Liver (tissue), 9 donors: ENCODE results near the gene NDUFS2. TPM values are rescaled to one million over a fixed set of nuclear protein-coding genes. Genes with fewer than 3 reads are reported as not detected.

Source experiments
- DNase-seq: peaks from one replicate; pipeline ENCODE4 v3.0.0-alpha.2; 2017; ENCODE audit warnings: low spot score
- H3K27ac ChIP-seq, 2 donors: one replicate each; pipeline ENCODE4 v1.7.0; 2013; ENCODE audit warnings: inconsistent platforms in 2 of 2, low read length in 2 of 2, control low read depth in 1 of 2, low read depth in 1 of 2, mild to moderate bottlenecking in 1 of 2
- H3K27me3 ChIP-seq, 4 donors: one replicate each; pipeline versions ENCODE4 v1.6.1 to v1.7.0; 2013; ENCODE audit warnings: low read length in 3 of 4, inconsistent platforms in 1 of 4, mild to moderate bottlenecking in 1 of 4, moderate library complexity in 1 of 4; ENCODE audit not compliant: control insufficient read depth in 4 of 4, insufficient read depth in 4 of 4
- H3K36me3 ChIP-seq, 4 donors: one replicate each; pipeline versions ENCODE4 v1.6.1 to v1.7.0; 2013; ENCODE audit warnings: low read length in 3 of 4, mild to moderate bottlenecking in 3 of 4, low read depth in 1 of 4, moderate library complexity in 1 of 4; ENCODE audit not compliant: control insufficient read depth in 4 of 4, insufficient read depth in 3 of 4
- H3K4me1 ChIP-seq, 4 donors: one replicate each; pipeline versions ENCODE4 v1.6.1 to v1.7.0; 2013; ENCODE audit warnings: low read length in 3 of 4, mild to moderate bottlenecking in 3 of 4, moderate library complexity in 1 of 4; ENCODE audit not compliant: control insufficient read depth in 4 of 4, insufficient read depth in 4 of 4
- H3K4me3 ChIP-seq, 3 donors: one replicate each; pipeline versions ENCODE4 v1.6.1 to v1.7.0; 2013; ENCODE audit warnings: low read length in 3 of 3, control low read depth in 1 of 3, low read depth in 1 of 3, mild to moderate bottlenecking in 1 of 3
- H3K9ac ChIP-seq, 2 donors: one replicate each; pipeline ENCODE4 v1.7.0; 2013; ENCODE audit warnings: low read length in 2 of 2, mild to moderate bottlenecking in 2 of 2, moderate library complexity in 2 of 2, control low read depth in 1 of 2, low read depth in 1 of 2
- H3K9me3 ChIP-seq, 4 donors: one replicate each; pipeline versions ENCODE4 v1.6.1 to v1.7.0; 2013; ENCODE audit warnings: low read length in 3 of 4; ENCODE audit not compliant: control insufficient read depth in 4 of 4
- ATF3 ChIP-seq: IDR thresholded peaks from 2 replicates; pipeline ENCODE4 v1.6.1; 2016; ENCODE audit warnings: antibody characterized with exemption
- CTCF ChIP-seq: fragments of 150-350 bp; IDR thresholded peaks from 2 replicates; pipeline ENCODE4 v1.5.1; 2017; ENCODE audit warnings: improper control_type of control experiment, low read depth, low read length; ENCODE audit not compliant: missing input control
- EGR1 ChIP-seq, 2 donors: IDR thresholded peaks; 2 replicates each; pipeline ENCODE4 v1.6.1; 2016 to 2018; ENCODE audit warnings: antibody characterized with exemption in 2 of 2, low read depth in 2 of 2
- FOXA1 ChIP-seq: IDR thresholded peaks from 2 replicates; pipeline ENCODE4 v1.6.1; 2016; ENCODE audit warnings: antibody characterized with exemption
- FOXA2 ChIP-seq: IDR thresholded peaks from 2 replicates; pipeline ENCODE4 v1.6.1; 2016; ENCODE audit warnings: antibody characterized with exemption
- GABPA ChIP-seq, 2 donors: IDR thresholded peaks in 1 of 2; conservative IDR thresholded peaks in 1 of 2; 2 replicates each; pipeline ENCODE4 v1.6.1; 2016; ENCODE audit warnings: antibody characterized with exemption in 2 of 2, mild to moderate bottlenecking in 1 of 2, moderate library complexity in 1 of 2
- HNF4A ChIP-seq, 2 donors: conservative IDR thresholded peaks; 2 replicates each; pipeline ENCODE4 v1.6.1; 2016; ENCODE audit warnings: antibody characterized with exemption in 2 of 2, mild to moderate bottlenecking in 2 of 2
- HNF4G ChIP-seq: IDR thresholded peaks from 2 replicates; pipeline ENCODE4 v1.6.1; 2016; ENCODE audit warnings: antibody characterized with exemption
- JUND ChIP-seq, 2 donors: IDR thresholded peaks; 2 replicates each; pipeline ENCODE4 v1.6.1; 2016; ENCODE audit warnings: antibody characterized with exemption in 2 of 2
- NR2F2 ChIP-seq: IDR thresholded peaks from 2 replicates; pipeline ENCODE4 v1.6.1; 2016; ENCODE audit warnings: antibody characterized with exemption
- RAD21 ChIP-seq, 2 donors: IDR thresholded peaks; 2 replicates each; pipeline ENCODE4 v1.6.1; 2016; ENCODE audit warnings: antibody characterized with exemption in 2 of 2, mild to moderate bottlenecking in 2 of 2
- SP1 ChIP-seq: IDR thresholded peaks from 2 replicates; pipeline ENCODE4 v1.6.1; 2018; ENCODE audit warnings: antibody characterized with exemption, mild to moderate bottlenecking
- TAF1 ChIP-seq: conservative IDR thresholded peaks from 2 replicates; pipeline ENCODE4 v1.6.1; 2016; ENCODE audit warnings: antibody characterized with exemption, mild to moderate bottlenecking
- YY1 ChIP-seq: IDR thresholded peaks from 2 replicates; pipeline ENCODE4 v1.6.1; 2016; ENCODE audit warnings: antibody characterized with exemption, mild to moderate bottlenecking
- WGBS: extraction: QIAGEN DNeasy Blood & Tissue Kit; methylation state at CpG from one replicate; pipeline ENCODE4 v1.1.7; 2013; 5-methylcytosine and 5-hydroxymethylcytosine counted together
- polyA plus RNA-seq, 2 donors: library from polyadenylated mRNA; stranded (reverse) in 1 of 2; unstranded in 1 of 2; fragments of 200-250 nt in 1 of 2; fragments of >200 nt in 1 of 2; fragmentation: Nextera tagmentation in 1 of 2; extraction: Ambion mirVana in 1 of 2; gene quantifications; one replicate each; pipeline versions ENCODE4 v1.2.1 to v1.2.3, GENCODE V29; 2013 to 2015
- total RNA-seq, 2 donors: library from RNA; depleted of rRNA; stranded (reverse); fragments of >200 nt; gene quantifications; one replicate each; pipeline ENCODE4 v1.2.3, GENCODE V29; 2014
- TF ChIP-seq, protein P1 (sequence below): IDR thresholded peaks from 2 replicates; pipeline ENCODE4 v1.6.1; 2016; ENCODE audit warnings: antibody characterized with exemption
- TF ChIP-seq, protein P2 (sequence below): IDR thresholded peaks from 2 replicates; pipeline ENCODE4 v1.6.1; 2016; ENCODE audit warnings: antibody characterized with exemption, mild to moderate bottlenecking
- donor health status: healthy.
- donor health status: healthy.
- donor health status: healthy.
- donor health status: healthy.
- donor health status: healthy.

The NDUFS2 gene
- total and polyA plus RNA-seq, 4 donors, result 93.3 to 167 (median 120) TPM

- no peaks in the 10 kb centered on the region for H3K27me3 ChIP-seq
- H3K9me3 ChIP-seq, result no peaks in the 10 kb centered on the region
- DNase-seq, result no peak
- H3K4me1 ChIP-seq, result peaks cover 9 to 42% (median 29%) of the 10 kb centered on the region in 4 donors
- TF ChIP-seq FOXA2 (no peak), ATF3 (no peak), HNF4A (conservative IDR thresholded peaks at IDR 0.05) (no peak), SP1 (no peak), CTCF (no peak), YY1 (no peak), RAD21 (IDR thresholded peaks at IDR 0.05) (no peak), JUND (IDR thresholded peaks at IDR 0.05) (no peak), GABPA (IDR thresholded peaks at IDR 0.05 in 1 of 2, conservative IDR thresholded peaks at IDR 0.05 in 1 of 2) (no peak), NR2F2 (no peak), TAF1 (no peak), FOXA1 (no peak), EGR1 (IDR thresholded peaks at IDR 0.05; ENCODE audit: low read depth in 2 of 2) (no peak)
- TF ChIP-seq, protein P1, sequence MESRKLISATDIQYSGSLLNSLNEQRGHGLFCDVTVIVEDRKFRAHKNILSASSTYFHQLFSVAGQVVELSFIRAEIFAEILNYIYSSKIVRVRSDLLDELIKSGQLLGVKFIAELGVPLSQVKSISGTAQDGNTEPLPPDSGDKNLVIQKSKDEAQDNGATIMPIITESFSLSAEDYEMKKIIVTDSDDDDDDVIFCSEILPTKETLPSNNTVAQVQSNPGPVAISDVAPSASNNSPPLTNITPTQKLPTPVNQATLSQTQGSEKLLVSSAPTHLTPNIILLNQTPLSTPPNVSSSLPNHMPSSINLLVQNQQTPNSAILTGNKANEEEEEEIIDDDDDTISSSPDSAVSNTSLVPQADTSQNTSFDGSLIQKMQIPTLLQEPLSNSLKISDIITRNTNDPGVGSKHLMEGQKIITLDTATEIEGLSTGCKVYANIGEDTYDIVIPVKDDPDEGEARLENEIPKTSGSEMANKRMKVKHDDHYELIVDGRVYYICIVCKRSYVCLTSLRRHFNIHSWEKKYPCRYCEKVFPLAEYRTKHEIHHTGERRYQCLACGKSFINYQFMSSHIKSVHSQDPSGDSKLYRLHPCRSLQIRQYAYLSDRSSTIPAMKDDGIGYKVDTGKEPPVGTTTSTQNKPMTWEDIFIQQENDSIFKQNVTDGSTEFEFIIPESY, result no peak
- TF ChIP-seq, protein P2, sequence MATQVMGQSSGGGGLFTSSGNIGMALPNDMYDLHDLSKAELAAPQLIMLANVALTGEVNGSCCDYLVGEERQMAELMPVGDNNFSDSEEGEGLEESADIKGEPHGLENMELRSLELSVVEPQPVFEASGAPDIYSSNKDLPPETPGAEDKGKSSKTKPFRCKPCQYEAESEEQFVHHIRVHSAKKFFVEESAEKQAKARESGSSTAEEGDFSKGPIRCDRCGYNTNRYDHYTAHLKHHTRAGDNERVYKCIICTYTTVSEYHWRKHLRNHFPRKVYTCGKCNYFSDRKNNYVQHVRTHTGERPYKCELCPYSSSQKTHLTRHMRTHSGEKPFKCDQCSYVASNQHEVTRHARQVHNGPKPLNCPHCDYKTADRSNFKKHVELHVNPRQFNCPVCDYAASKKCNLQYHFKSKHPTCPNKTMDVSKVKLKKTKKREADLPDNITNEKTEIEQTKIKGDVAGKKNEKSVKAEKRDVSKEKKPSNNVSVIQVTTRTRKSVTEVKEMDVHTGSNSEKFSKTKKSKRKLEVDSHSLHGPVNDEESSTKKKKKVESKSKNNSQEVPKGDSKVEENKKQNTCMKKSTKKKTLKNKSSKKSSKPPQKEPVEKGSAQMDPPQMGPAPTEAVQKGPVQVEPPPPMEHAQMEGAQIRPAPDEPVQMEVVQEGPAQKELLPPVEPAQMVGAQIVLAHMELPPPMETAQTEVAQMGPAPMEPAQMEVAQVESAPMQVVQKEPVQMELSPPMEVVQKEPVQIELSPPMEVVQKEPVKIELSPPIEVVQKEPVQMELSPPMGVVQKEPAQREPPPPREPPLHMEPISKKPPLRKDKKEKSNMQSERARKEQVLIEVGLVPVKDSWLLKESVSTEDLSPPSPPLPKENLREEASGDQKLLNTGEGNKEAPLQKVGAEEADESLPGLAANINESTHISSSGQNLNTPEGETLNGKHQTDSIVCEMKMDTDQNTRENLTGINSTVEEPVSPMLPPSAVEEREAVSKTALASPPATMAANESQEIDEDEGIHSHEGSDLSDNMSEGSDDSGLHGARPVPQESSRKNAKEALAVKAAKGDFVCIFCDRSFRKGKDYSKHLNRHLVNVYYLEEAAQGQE, result no peak
- peak overlapping the region; percentile 9 to 100 for H3K27ac ChIP-seq
- peaks cover 11 to 37% (median 36%) of the 10 kb centered on the region in 4 donors for H3K36me3 ChIP-seq
- H3K4me3 ChIP-seq, result no peak overlapping the region
- WGBS, result 91% methylated on average over 9 of the region's 9 CpGs
- H3K9ac ChIP-seq, result no peak overlapping the region
Measured at GRCh38 chr1:161214369-161214768, 12.2 kb downstream of the NDUFS2 start.

GRCh38 chr1:161215076-161215475 is 12.9 kb downstream of the NDUFS2 start, which contains the start of gene FCER1G:
Gene FCER1G, plus strand, starts transcription at chr1:161215295. Its CDS starts 27 bp downstream, at chr1:161215322.
- no peaks in the 10 kb centered on the region for H3K27me3 ChIP-seq
- no peak for DNase-seq
- peaks cover 10 to 35% (median 33%) of the 10 kb centered on the region in 4 donors for H3K36me3 ChIP-seq

More at GRCh38 chr1:161215076-161215475, 12.9 kb downstream of the NDUFS2 start, which contains the start of gene FCER1G:
- peak within 1 kb of the TSS; percentile 9 to 100 for H3K27ac ChIP-seq
- peak within 1 kb of the TSS in 1 of 2 donors; percentile 36 for H3K9ac ChIP-seq
- no peaks in the 10 kb centered on the region for H3K9me3 ChIP-seq
- 83% methylated on average over 10 of the region's 10 CpGs for WGBS
- no peak within 1 kb of the TSS for H3K4me3 ChIP-seq
- TF ChIP-seq SP1 (no peak), HNF4G (no peak), FOXA2 (no peak), YY1 (peak; percentile 51), CTCF (no peak)
- H3K4me1 ChIP-seq, result peaks cover 9 to 43% (median 26%) of the 10 kb centered on the region in 4 donors
